PC-3 (cell line): ENCODE measurements around the gene EXOSC9. TPM values are rescaled to one million over a fixed set of nuclear protein-coding genes. Genes with fewer than 3 reads are reported as not detected.

Source experiments
- ATAC-seq: fragments of 200-7000 bp; cut with Tn5 transposase; 2 replicates; pipeline ENCODE4 v1.9.1; 2020; ENCODE audit warnings: mild to moderate bottlenecking, moderate library complexity
- BruUV-seq: library from RNA; stranded (reverse); fragments of 400-500 nt; replicated peaks from 2 replicates; lab custom pipeline; 2021; lab: Mats Ljungman, UMichigan
- CTCF ChIA-PET: fragments of 300-600 bp; sonication (Branson Sonifier 250); formaldehyde crosslinking; loops from one replicate; lab custom pipeline; 2022; ENCODE audit warnings: antibody characterized with exemption; lab: Charles Lee
- POLR2A ChIA-PET: fragments of 300-600 bp; sonication (Branson Sonifier 250); formaldehyde crosslinking; loops from one replicate; lab custom pipeline; 2022; ENCODE audit warnings: antibody characterized with exemption; ENCODE audit not compliant: unreplicated experiment; lab: Charles Lee
- DNase-seq: peaks from one replicate; pipeline ENCODE4 v3.0.0-alpha.2; 2015
- H2AFZ ChIP-seq: fragments of 300-600 bp; sonication (generic); 2 replicates; pipeline ENCODE4 v1.6.0; 2016; ENCODE audit warnings: antibody characterized with exemption, low read length
- H3F3A ChIP-seq: fragments of 300-600 bp; sonication (generic); one replicate; pipeline ENCODE4 v1.6.0; 2017; ENCODE audit warnings: antibody characterized with exemption, low read length, control low read depth, mild to moderate bottlenecking; ENCODE audit not compliant: unreplicated experiment
- H3K27ac ChIP-seq: fragments of 300-600 bp; sonication (generic); 2 replicates; pipeline ENCODE4 v1.5.1; 2016; ENCODE audit warnings: mild to moderate bottlenecking, low read length
- H3K27me3 ChIP-seq: fragments of 300-600 bp; sonication (generic); 2 replicates; pipeline ENCODE4 v1.6.1; 2016; ENCODE audit warnings: low read length, mixed read lengths
- H3K36me3 ChIP-seq: fragments of 300-600 bp; sonication (generic); 2 replicates; pipeline ENCODE4 v1.6.1; 2016; ENCODE audit warnings: low read depth, mixed run types, low read length, mixed read lengths
- H3K4me1 ChIP-seq: fragments of 300-600 bp; sonication (generic); 2 replicates; pipeline ENCODE4 v1.5.1; 2016; ENCODE audit warnings: low read length; ENCODE audit not compliant: insufficient read depth
- H3K4me2 ChIP-seq: fragments of 300-600 bp; sonication (generic); 2 replicates; pipeline ENCODE4 v1.6.0; 2016; ENCODE audit warnings: low read length
- H3K4me3 ChIP-seq: fragments of 300-600 bp; sonication (generic); 2 replicates; pipeline ENCODE4 v1.5.1; 2016; ENCODE audit warnings: mild to moderate bottlenecking, low read length, mixed read lengths
- H3K79me2 ChIP-seq: fragments of 300-600 bp; sonication (generic); 2 replicates; pipeline ENCODE4 v1.6.1; 2017; ENCODE audit warnings: low read length, mixed read lengths
- H3K9ac ChIP-seq: fragments of 300-600 bp; sonication (generic); 2 replicates; pipeline ENCODE4 v1.6.0; 2016; ENCODE audit warnings: mild to moderate bottlenecking, low read length
- H3K9me2 ChIP-seq: fragments of 300-600 bp; sonication (generic); replicated peaks from 2 replicates; pipeline ENCODE4 v1.6.1; 2016; ENCODE audit warnings: mixed run types, low read length, mixed read lengths
- H3K9me3 ChIP-seq: fragments of 300-600 bp; sonication (generic); 2 replicates; pipeline ENCODE4 v1.6.1; 2016; ENCODE audit warnings: low read length, mixed read lengths
- H4K20me1 ChIP-seq: fragments of 300-600 bp; sonication (generic); 2 replicates; pipeline ENCODE4 v1.6.1; 2016; ENCODE audit warnings: low read length, mixed read lengths
- EZH2 ChIP-seq: fragments of 300-600 bp; sonication (generic); IDR thresholded peaks from one replicate; pipeline ENCODE4 v1.6.1; 2017; ENCODE audit warnings: antibody characterized with exemption, mild to moderate bottlenecking, low read length; ENCODE audit not compliant: unreplicated experiment
- EZH2phosphoT487 ChIP-seq: fragments of 300-600 bp; sonication (generic); IDR thresholded peaks from 2 replicates; pipeline ENCODE4 v1.6.1; 2018; ENCODE audit warnings: mild to moderate bottlenecking, antibody characterized with exemption, low read length, borderline replicate concordance
- intact Hi-C: fragments of 100-400 bp; cut with micrococcal nuclease; formaldehyde crosslinking; loops from 2 replicates; pipeline ENCODE4 v1.9.0; 2023
- total RNA-seq: library from RNA; depleted of rRNA; stranded (reverse); fragments of >200 nt; gene quantifications from 2 replicates; pipeline ENCODE4 v1.2.3, GENCODE V29; 2014
- TF ChIP-seq, protein P1 (sequence below): fragments of 300-600 bp; sonication (generic); conservative IDR thresholded peaks from 2 replicates; pipeline ENCODE4 v1.5.1; 2017; ENCODE audit warnings: antibody characterized with exemption, low read depth, mild to moderate bottlenecking, low read length

Gene EXOSC9
- total RNA-seq, 1 experiment from 2014 or later, result 23.4 TPM

- peak within 1 kb of the TSS; percentile 92 for H3K4me3 ChIP-seq
- peak; percentile 91 for ATAC-seq
- intact Hi-C loops, result no loop called here
- no peaks in the 10 kb centered on the region for H3K27me3 ChIP-seq
- H2AFZ ChIP-seq, result peak within 1 kb of the TSS; percentile 96
- peaks cover 47% of the 10 kb centered on the region for H3K79me2 ChIP-seq
- peak within 1 kb of the TSS; percentile 88 for H3K9ac ChIP-seq
- H3F3A ChIP-seq, result no peaks in the 10 kb centered on the region
- CTCF ChIA-PET, result no interaction called here
- H3K27ac ChIP-seq, result peak within 1 kb of the TSS; percentile 38
- peak within 1 kb of the TSS; percentile 94 for H3K4me2 ChIP-seq
- TF ChIP-seq EZH2 (no peak), EZH2phosphoT487 (no peak)
- TF ChIP-seq, protein P1, sequence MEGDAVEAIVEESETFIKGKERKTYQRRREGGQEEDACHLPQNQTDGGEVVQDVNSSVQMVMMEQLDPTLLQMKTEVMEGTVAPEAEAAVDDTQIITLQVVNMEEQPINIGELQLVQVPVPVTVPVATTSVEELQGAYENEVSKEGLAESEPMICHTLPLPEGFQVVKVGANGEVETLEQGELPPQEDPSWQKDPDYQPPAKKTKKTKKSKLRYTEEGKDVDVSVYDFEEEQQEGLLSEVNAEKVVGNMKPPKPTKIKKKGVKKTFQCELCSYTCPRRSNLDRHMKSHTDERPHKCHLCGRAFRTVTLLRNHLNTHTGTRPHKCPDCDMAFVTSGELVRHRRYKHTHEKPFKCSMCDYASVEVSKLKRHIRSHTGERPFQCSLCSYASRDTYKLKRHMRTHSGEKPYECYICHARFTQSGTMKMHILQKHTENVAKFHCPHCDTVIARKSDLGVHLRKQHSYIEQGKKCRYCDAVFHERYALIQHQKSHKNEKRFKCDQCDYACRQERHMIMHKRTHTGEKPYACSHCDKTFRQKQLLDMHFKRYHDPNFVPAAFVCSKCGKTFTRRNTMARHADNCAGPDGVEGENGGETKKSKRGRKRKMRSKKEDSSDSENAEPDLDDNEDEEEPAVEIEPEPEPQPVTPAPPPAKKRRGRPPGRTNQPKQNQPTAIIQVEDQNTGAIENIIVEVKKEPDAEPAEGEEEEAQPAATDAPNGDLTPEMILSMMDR, result no peak
- H4K20me1 ChIP-seq, result 0 out of 2 replicates have a peak, but pooled peaks cover 5% of the 10 kb centered on the region
- peaks cover 16% of the 10 kb centered on the region for H3K4me1 ChIP-seq
- POLR2A ChIA-PET, result interaction anchor here (0.8 kb wide), 1 partner anchor 22 kb away, joined by 5 read pairs; the partner anchor contains the start of gene EXOSC9
- no TSS peak for BruUV-seq
- peaks cover 32% of the 10 kb centered on the region for H3K36me3 ChIP-seq
- H3K9me2 ChIP-seq, result no peaks in the 10 kb centered on the region
- H3K9me3 ChIP-seq, result no peaks in the 10 kb centered on the region
- DNase-seq, result peak; percentile 96
These were observed 22.5 kb downstream of the EXOSC9 start, which contains the start of gene CCNA2 for GRCh38 chr4:121823505-121824170. Gene CCNA2 (minus strand): TSS chr4:121823883. CDS start chr4:121823628, 255 bp downstream.

- CTCF ChIA-PET, result no interaction called here
- 0 out of 2 replicates have a peak overlapping the region, but pooled peaks have one; percentile 21 for H3K27ac ChIP-seq
- peaks cover 42% of the 10 kb centered on the region for H3K79me2 ChIP-seq
- ATAC-seq, result no peak
- peak overlapping the region; percentile 88 for H3K9ac ChIP-seq
- no peak for DNase-seq
- peaks cover 28% of the 10 kb centered on the region for H3K36me3 ChIP-seq
- peak overlapping the region; percentile 92 for H3K4me3 ChIP-seq
- BruUV-seq, result TSS peak; percentile 86
- POLR2A ChIA-PET, result interaction anchor here (0.8 kb wide), 1 partner anchor 23 kb away, joined by 5 read pairs; the partner anchor contains the start of gene EXOSC9
- TF ChIP-seq, protein P1, result 0 out of 2 replicates have a peak, but pooled peaks have one; percentile 12
- no peak for TF ChIP-seq EZH2phosphoT487
- H4K20me1 ChIP-seq, result 0 out of 2 replicates have a peak, but pooled peaks cover 5% of the 10 kb centered on the region
- H3K4me2 ChIP-seq, result peak overlapping the region; percentile 94
- no peaks in the 10 kb centered on the region for H3F3A ChIP-seq
- no peaks in the 10 kb centered on the region for H3K9me3 ChIP-seq
- no peaks in the 10 kb centered on the region for H3K9me2 ChIP-seq
- intact Hi-C loops, result no loop called here
- H3K27me3 ChIP-seq, result no peaks in the 10 kb centered on the region
- peaks cover 16% of the 10 kb centered on the region for H3K4me1 ChIP-seq
- peak overlapping the region; percentile 96 for H2AFZ ChIP-seq
These were observed 23.0 kb downstream of the EXOSC9 start for GRCh38 chr4:121824171-121824527.

DNA sequence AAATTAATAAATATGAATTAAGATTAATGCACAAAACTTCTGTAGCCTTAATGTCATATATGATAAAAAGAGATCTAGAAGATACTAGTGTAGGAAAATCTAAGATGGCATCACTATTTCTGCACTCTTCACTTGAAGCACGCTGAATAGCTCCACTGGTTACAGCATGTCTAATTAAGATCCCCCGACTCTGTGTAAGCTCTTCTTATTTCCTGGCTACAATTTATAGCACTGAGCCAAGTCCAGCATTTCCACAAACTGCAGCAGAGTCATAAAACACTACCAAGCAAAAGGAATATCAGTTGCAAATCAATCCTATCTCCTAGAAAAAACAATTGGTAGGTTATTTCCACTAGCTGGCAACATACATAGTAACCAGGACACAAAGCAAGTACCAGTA, 23.8 kb downstream of the EXOSC9 start:
- Histone ChIP-seq H2AFZ (no peak overlapping the region), H3K27me3 (no peaks in the 10 kb centered on the region), H3K36me3 (peaks cover 22% of the 10 kb centered on the region), H3K9ac (no peak overlapping the region), H3K9me3 (no peaks in the 10 kb centered on the region), H3F3A (no peaks in the 10 kb centered on the region), H3K9me2 (no peaks in the 10 kb centered on the region), H3K4me3 (no peak overlapping the region), H3K4me2 (no peak overlapping the region), H3K27ac (no peak overlapping the region), H3K4me1 (peaks cover 16% of the 10 kb centered on the region), H4K20me1 (0 out of 2 replicates have a peak, but pooled peaks cover 5% of the 10 kb centered on the region), H3K79me2 (peaks cover 36% of the 10 kb centered on the region)
- no peak for TF ChIP-seq EZH2
- no peak for TF ChIP-seq EZH2phosphoT487
- TF ChIP-seq, protein P1, result no peak
- ChIA-PET POLR2A (interaction anchor here (0.5 to 0.6 kb wide), 2 partner anchors 12 to 1098 kb away, joined by 4 read pairs; a partner anchor contains a TSS), CTCF (no interaction called here)
- no peak for DNase-seq
- ATAC-seq, result no peak
- BruUV-seq, result no TSS peak
- intact Hi-C loops, result no loop called here
